ENCODE data around the gene RADIL.

The RADIL gene

DNA sequence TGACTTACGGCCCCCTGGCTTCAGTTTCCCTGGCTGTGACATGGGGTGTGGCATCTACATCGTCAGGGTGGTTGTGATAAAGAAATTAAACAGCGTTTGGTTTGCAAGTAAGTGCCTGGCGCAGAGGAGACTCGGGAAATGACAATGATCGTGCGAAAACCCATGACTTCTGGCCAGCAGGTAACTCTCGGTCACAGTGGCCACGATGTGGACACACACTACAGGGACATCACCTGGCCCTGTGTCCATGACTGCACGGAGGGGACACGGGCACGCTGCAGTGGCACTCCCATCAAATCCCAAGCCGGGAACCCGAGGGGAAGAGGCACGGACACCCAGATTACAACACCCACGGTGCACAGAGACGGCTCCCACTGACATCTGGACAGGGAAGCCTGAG is 50.3 kb downstream of the RADIL start:
- CTCF ChIA-PET: no interaction called here
- TF ChIP-seq, protein P1, sequence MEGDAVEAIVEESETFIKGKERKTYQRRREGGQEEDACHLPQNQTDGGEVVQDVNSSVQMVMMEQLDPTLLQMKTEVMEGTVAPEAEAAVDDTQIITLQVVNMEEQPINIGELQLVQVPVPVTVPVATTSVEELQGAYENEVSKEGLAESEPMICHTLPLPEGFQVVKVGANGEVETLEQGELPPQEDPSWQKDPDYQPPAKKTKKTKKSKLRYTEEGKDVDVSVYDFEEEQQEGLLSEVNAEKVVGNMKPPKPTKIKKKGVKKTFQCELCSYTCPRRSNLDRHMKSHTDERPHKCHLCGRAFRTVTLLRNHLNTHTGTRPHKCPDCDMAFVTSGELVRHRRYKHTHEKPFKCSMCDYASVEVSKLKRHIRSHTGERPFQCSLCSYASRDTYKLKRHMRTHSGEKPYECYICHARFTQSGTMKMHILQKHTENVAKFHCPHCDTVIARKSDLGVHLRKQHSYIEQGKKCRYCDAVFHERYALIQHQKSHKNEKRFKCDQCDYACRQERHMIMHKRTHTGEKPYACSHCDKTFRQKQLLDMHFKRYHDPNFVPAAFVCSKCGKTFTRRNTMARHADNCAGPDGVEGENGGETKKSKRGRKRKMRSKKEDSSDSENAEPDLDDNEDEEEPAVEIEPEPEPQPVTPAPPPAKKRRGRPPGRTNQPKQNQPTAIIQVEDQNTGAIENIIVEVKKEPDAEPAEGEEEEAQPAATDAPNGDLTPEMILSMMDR (IDR thresholded peaks at IDR 0.05; ENCODE audit: control extremely low read depth, extremely low read depth, low read depth, missing control alignments): no peak
- POLR2A ChIA-PET: no interaction called here
- no peak for DNase-seq (ENCODE audit: extremely low spot score)

DNA sequence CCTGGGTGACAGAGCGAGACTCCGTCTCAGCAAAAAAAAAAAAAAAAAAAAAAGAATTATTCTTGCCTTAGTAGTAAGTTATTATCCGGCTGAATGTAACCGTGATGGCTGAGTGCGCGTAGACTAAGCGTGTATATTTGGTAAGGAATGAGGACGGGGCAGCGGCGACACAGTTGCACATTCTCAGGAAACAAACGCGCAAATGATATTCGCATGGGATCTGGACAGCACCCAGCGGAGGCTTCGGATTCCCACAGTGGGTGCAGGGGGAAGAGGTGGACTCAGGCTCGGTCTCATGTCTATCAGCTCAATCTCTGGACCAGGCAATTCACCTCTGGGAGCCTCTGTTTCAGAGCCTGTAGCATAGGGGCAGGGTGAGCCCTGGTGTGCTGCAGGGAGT is 50.8 kb downstream of the RADIL start:
- DNase-seq (ENCODE audit: extremely low spot score): no peak
- TF ChIP-seq, protein P1 (IDR thresholded peaks at IDR 0.05; ENCODE audit: control extremely low read depth, extremely low read depth, low read depth, missing control alignments): no peak
- POLR2A ChIA-PET: no interaction called here
- CTCF ChIA-PET: no interaction called here

DNA sequence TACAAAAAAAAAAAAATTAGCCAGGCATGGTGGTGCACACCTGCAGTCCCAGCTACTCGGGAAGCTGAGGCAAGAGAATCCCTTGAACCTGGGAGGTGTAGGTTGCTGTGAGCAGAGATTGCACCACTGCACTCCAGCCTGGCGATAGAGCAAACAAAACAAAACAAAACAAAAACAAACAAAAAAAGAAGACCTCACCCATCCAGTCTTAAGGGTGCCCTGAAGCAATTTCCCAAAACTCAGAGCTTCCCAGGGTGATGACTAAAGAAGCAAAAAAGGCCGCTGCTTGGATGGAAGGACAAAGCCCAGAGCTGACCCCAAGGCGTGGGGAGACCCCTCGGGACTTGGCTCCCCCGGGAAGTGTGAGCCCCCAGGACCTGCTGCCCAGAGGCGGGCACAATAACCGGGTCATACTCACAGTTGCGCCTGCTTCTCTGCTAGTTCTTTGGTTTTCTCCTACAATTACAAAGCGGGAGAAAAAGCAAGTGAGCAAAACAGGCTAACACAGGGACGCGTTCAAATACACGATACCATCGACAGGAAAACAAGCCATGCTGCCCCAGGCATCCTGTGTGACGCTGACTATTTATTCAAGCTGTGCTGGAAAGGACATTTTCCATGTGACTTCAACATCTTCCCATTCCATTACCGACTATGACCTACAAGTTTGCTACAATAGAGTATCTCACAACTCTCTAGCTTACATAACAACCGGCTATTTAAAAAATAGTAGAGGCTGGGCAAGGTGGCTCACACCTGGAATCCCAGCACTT is 51.6 kb downstream of the RADIL start:
- TF ChIP-seq, protein P1 (IDR thresholded peaks at IDR 0.05; ENCODE audit: control extremely low read depth, extremely low read depth, low read depth, missing control alignments): no peak
- ChIA-PET CTCF (interaction anchor here (1.1 to 3.6 kb wide), 3 partner anchors 11 to 259 kb away, joined by 3 to 23 read pairs (median 5); no protein-coding TSS in a partner anchor), POLR2A (no interaction called here)
- DNase-seq (ENCODE audit: extremely low spot score): no peak

DNA sequence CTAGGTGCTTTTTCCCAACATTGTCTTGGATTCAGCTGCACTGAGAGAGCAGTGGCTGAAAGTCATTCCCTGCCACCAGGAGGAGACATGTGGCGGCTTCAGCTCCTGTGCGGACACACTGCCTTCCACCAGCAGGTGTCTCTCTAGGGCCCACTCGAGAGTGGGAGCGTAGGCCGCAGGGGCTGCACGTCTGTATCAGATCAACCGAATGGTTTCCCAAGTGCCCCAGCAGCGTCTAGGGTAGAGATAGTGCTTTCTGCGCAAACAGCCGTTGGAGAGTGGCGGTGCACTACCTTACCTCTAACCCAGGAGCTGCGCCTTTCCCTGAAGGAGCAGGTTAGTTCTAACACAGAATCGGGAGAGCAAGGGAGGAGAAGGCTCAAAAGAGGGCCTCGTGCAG is 53.3 kb downstream of the RADIL start:
- CTCF ChIA-PET: interaction anchor here (0.7 to 3.6 kb wide), 13 partner anchors 9 to 260 kb away, joined by 3 to 23 read pairs (median 5); partner anchors contain the start of gene RADIL

DNA sequence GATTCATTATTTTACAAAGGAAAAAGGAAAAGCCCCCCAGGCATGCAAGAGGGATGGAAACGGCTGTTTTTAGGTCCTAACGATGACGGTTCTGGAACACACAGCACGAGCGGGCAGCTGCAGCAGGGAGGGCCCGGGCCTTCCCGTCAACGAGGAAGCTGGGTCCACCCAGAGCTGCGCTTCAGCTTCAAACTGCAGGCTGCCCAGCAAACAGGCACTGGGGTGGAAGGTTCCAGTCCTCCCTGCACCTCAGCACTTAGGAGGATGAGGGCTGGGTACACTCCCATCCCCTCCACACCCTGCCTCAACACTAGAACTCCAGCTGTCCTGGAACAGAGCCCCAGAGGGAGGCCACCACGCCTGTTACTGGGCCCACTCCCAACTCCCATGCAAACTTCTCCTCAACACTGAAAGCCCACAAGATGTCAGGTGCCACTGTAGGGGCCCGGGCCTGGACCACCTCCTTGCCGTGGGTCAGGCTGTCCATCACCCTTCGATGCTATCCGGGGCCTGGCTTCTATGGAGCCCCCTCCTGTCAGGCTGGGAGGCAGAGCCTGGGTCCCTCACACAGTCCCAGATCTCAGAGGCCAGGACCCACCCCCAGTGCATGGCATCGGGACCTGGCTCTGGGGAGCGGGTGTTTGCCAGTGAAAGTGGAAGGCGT is 54.7 kb downstream of the RADIL start:
- ChIA-PET CTCF (interaction anchor here (2.0 to 3.6 kb wide), 4 partner anchors 21 to 259 kb away, joined by 5 to 23 read pairs (median 8); no protein-coding TSS in a partner anchor), POLR2A (no interaction called here)
- TF ChIP-seq, protein P1 (IDR thresholded peaks at IDR 0.05; ENCODE audit: control extremely low read depth, extremely low read depth, low read depth, missing control alignments): no peak
- no peak for DNase-seq (ENCODE audit: extremely low spot score)

More for the DNA sequence above, 53.3 kb downstream of the RADIL start:
- TF ChIP-seq, protein P1 (IDR thresholded peaks at IDR 0.05; ENCODE audit: control extremely low read depth, extremely low read depth, low read depth, missing control alignments): peak; percentile 84
- POLR2A ChIA-PET: no interaction called here
- peak; percentile 57 for DNase-seq (ENCODE audit: extremely low spot score)

DNA sequence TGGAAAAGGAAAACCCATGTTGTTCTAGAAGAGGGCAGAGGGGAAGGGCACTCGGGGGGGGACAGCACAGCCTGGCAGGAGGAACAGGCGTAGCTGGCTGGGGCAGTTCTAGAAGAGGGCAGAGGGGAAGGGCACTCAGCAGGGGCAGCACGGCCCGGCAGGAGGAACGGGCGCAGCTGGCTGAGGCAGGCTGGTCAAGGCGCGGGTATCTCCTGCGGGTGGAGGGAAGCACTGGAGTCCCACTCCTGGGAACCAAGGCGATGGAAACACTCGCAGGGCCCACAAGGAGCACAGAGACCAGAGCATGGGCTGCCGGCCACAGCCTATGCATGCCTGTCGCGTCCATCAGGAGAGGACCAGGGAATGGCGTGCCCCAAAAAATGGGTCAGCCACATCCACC is 58.4 kb downstream of the RADIL start:
- CTCF ChIA-PET: no interaction called here
- DNase-seq (ENCODE audit: extremely low spot score): no peak

More for the DNA sequence above, 58.4 kb downstream of the RADIL start:
- TF ChIP-seq, protein P1 (IDR thresholded peaks at IDR 0.05; ENCODE audit: control extremely low read depth, extremely low read depth, low read depth, missing control alignments): no peak
- POLR2A ChIA-PET: no interaction called here

All from GM10248 (cell line).